Activated naive CD4-positive, alpha-beta T cell treated with anti-CD3 and anti-CD28 coated beads, Interleukin-2, amount 50 U/mL, for 24 hours (primary cell): ENCODE data around the gene WSB1.

Experiments
- H3K27ac Mint-ChIP-seq: one replicate; pipeline ENCODE4 v1.8.0; 2021; ENCODE audit warnings: mild to moderate bottlenecking, mixed read lengths
- H3K27me3 Mint-ChIP-seq: one replicate; pipeline ENCODE4 v1.8.0; 2021; ENCODE audit warnings: mixed read lengths
- H3K36me3 Mint-ChIP-seq: one replicate; pipeline ENCODE4 v1.8.0; 2021; ENCODE audit warnings: mixed read lengths
- H3K4me1 Mint-ChIP-seq: one replicate; pipeline ENCODE4 v1.8.0; 2021; ENCODE audit warnings: mixed read lengths
- H3K4me3 Mint-ChIP-seq: one replicate; pipeline ENCODE4 v1.8.0; 2021; ENCODE audit warnings: mild to moderate bottlenecking, mixed read lengths
- H3K9me3 Mint-ChIP-seq: one replicate; pipeline ENCODE4 v1.8.0; 2021; ENCODE audit warnings: mixed read lengths

WSB1 gene

DNA sequence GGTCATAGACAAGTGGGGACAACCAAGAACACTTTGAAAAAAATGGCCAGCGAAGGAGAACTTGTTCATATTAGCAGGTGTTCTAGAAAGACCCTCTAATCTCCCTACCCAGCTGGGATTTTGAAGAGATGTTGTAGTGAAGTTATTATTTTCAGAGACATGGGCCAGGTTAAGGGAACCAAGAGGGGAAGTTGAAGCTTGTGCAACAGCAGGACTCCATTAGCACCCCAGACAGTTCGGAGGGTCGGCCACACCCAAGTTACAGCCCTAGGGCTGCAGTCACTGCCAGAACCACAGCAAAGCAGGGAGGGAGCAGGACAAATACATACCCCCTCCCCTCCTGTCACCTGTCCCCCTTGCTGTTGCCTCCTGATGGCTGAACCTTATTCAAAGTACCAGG, 42.3 kb downstream of the WSB1 start:
- H3K4me3 Mint-ChIP-seq, result no peak overlapping the region
- no peaks in the 10 kb centered on the region for H3K27me3 Mint-ChIP-seq
- no peaks in the 10 kb centered on the region for H3K36me3 Mint-ChIP-seq
- no peak overlapping the region for H3K27ac Mint-ChIP-seq
- peaks cover 31% of the 10 kb centered on the region for H3K4me1 Mint-ChIP-seq
- no peaks in the 10 kb centered on the region for H3K9me3 Mint-ChIP-seq

DNA sequence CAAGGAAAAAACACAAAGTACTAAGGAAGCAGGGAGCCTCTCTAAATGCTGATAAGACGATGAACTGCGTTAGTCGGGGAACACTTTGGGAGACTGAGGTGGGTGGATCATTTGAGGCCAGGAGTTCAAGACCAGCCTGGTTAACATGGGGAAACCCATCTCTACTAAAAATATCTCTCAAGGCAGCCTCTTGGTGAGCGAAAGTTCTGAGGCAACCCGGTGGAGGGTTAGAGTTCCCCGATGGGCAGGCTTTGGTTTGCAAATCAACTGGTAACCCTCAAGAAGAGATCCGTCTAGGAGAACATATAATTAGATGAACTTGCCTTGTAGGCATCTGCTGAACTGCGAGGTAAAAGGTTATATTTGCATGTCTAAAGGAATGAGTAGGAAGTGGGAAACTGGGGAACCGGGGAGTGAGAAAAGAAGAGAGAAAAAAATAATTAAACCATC, 44.6 kb downstream of the WSB1 start:
- Mint-ChIP-seq H3K36me3 (no peaks in the 10 kb centered on the region), H3K27ac (no peak overlapping the region), H3K9me3 (no peaks in the 10 kb centered on the region), H3K4me1 (peaks cover 12% of the 10 kb centered on the region), H3K4me3 (no peak overlapping the region), H3K27me3 (no peaks in the 10 kb centered on the region)

DNA sequence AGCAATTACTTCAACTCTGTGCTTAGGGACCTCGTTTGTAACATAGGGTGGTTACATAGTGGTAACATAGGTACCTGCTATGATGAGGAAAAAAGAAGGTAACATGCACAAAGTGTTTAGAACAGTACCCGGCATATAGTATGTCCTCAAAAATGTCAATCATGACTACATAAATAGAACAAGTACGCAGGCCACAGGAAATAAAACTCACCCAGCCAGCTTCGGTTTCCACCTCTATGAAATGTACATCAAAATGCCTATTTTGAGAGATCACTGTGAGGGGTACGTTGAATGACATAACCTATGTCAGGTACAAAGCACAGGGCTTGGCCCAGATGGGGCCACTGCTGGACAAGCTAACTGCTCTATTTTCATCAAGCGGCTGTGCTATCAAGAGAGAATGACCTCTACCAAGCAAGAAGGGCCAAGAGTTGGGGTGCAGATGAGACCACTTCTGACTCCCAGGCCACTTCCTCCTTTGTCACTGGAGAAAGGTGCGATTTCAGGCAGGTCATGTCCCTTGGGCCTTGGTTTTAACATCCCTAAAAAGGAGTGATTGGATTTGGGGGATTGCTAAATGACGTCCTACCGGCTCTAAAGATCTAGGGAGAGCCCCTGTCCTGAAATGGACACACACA, 45.4 kb downstream of the WSB1 start:
- no peaks in the 10 kb centered on the region for H3K9me3 Mint-ChIP-seq
- no peak overlapping the region for H3K27ac Mint-ChIP-seq
- no peaks in the 10 kb centered on the region for H3K36me3 Mint-ChIP-seq
- H3K4me1 Mint-ChIP-seq, result peaks cover 6% of the 10 kb centered on the region
- no peaks in the 10 kb centered on the region for H3K27me3 Mint-ChIP-seq
- no peak overlapping the region for H3K4me3 Mint-ChIP-seq

DNA sequence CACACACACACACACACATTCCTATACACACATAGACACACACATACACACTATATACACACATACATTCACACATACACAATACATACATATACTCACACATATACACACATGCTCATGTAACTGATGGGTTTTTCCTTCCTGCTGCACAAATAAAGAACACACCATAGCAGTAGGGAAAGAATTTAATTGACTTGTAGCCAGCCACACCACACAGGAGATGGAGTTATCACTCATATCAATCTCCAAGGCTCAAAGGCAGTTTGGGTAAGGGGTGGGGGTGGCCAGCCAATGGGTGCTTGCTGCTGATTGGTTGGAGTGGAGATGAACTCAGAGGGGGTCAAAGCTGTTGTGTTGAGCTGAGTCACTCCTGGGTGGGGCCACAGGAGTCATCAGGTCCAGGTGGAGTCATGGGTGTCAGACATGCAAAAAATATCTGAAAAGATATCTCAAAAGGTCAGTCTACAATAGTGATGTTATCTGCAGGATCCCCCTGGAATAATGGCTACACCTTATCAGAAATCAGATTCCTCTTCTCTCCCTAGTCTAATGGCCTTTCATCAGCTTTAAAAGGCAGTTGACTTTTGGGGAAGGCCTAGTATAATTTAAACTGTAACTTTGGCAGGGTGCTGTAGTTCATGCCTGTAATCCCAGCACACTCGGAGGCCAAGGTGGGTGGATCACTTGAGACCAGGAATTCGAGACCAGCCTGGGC, 46.1 kb downstream of the WSB1 start:
- no peaks in the 10 kb centered on the region for H3K36me3 Mint-ChIP-seq

DNA sequence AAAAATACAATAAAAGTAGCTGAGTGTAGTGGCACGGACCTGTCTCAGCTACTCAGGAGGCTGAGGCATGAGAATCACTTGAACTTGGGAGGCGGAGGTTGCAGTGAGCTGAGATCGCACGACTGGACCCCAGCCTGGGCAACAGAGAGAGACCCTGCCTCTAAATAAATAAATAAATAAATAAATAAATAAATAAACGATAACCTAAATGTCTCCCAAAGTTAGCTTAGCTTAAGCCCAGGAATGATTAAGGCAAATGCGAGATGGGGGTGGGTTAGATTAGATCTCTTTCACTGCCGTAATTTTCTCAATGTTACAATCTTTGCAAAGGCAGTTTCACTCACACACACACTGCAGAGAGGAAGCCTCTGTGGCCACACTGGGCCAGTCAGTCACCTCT, 46.7 kb downstream of the WSB1 start:
- H3K27ac Mint-ChIP-seq, result no peak overlapping the region
- no peaks in the 10 kb centered on the region for H3K27me3 Mint-ChIP-seq
- no peak overlapping the region for H3K4me3 Mint-ChIP-seq
- no peaks in the 10 kb centered on the region for H3K36me3 Mint-ChIP-seq
- no peaks in the 10 kb centered on the region for H3K9me3 Mint-ChIP-seq
- H3K4me1 Mint-ChIP-seq, result peaks cover 6% of the 10 kb centered on the region

More for the DNA sequence above, 46.1 kb downstream of the WSB1 start:
- Mint-ChIP-seq H3K9me3 (no peaks in the 10 kb centered on the region), H3K4me3 (no peak overlapping the region), H3K27ac (no peak overlapping the region), H3K27me3 (no peaks in the 10 kb centered on the region), H3K4me1 (peaks cover 6% of the 10 kb centered on the region)

DNA sequence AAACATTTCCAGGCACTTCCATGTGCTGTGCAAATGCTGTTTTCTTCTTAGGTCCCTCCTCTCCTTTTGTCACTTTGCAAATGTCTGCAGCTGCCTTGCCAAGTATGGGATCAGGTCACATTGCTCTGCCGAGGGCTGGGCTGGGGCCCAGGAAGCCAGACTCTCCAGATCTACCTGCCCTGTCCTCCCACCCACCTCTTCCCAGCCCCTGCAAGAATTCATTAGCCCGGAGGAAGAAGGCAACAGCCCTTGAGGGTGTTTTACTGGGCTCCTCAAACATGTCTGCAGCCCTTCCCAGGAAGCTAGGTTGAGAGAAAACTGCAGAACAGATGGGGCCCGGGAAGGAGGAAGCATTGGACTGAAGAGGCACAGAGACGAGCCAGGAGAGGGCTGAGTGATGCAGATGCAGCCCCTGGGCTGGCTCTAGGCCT, 47.1 kb downstream of the WSB1 start:
- no peaks in the 10 kb centered on the region for H3K9me3 Mint-ChIP-seq
- H3K36me3 Mint-ChIP-seq, result no peaks in the 10 kb centered on the region
- peaks cover 6% of the 10 kb centered on the region for H3K4me1 Mint-ChIP-seq
- H3K27me3 Mint-ChIP-seq, result no peaks in the 10 kb centered on the region
- H3K4me3 Mint-ChIP-seq, result no peak overlapping the region
- H3K27ac Mint-ChIP-seq, result no peak overlapping the region

DNA sequence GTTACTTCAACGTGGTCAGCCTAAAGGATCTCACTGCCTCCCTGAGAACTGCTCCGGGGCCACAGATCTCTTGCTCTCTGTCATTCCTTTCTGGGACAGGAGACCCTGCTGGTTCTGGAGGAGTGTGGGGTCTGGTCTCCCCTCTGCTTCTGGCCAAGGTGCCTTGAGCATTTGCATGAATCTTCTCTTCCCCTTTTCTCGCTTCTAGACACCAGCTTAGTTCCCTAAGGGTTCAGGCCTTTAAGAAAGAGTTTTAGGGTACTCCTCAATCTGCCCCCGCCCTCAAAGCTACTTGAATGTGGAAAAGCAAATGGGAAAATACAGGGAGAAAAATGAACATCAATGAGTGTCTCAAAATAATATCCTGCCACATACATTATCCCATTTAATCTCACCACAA, 48.1 kb downstream of the WSB1 start:
- Mint-ChIP-seq H3K4me1 (peaks cover 6% of the 10 kb centered on the region), H3K27me3 (no peaks in the 10 kb centered on the region), H3K27ac (no peak overlapping the region), H3K4me3 (no peak overlapping the region), H3K9me3 (no peaks in the 10 kb centered on the region), H3K36me3 (no peaks in the 10 kb centered on the region)

DNA sequence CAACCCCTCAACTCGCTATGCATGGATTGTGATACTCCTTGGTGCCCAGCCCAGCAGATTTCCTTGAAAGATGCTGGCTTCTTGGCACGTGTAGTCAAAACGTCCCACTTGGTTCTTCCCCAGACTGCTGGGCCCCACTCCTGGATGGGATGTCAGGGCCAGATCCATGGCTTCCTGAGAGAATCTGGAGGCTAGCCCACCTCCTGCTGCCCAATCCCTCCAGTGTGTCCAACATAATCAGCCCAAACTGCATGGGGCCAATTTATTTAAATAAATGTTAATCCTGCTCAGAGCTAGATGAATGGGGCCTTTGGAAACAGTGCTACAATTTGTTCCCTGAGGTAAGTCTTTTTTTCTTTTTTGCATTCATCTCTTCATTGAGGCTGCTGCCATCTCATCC, 49.4 kb downstream of the WSB1 start:
- H3K27ac Mint-ChIP-seq, result no peak overlapping the region
- H3K4me1 Mint-ChIP-seq, result peaks cover 13% of the 10 kb centered on the region
- H3K4me3 Mint-ChIP-seq, result no peak overlapping the region
- no peaks in the 10 kb centered on the region for H3K36me3 Mint-ChIP-seq
- no peaks in the 10 kb centered on the region for H3K27me3 Mint-ChIP-seq
- no peaks in the 10 kb centered on the region for H3K9me3 Mint-ChIP-seq

DNA sequence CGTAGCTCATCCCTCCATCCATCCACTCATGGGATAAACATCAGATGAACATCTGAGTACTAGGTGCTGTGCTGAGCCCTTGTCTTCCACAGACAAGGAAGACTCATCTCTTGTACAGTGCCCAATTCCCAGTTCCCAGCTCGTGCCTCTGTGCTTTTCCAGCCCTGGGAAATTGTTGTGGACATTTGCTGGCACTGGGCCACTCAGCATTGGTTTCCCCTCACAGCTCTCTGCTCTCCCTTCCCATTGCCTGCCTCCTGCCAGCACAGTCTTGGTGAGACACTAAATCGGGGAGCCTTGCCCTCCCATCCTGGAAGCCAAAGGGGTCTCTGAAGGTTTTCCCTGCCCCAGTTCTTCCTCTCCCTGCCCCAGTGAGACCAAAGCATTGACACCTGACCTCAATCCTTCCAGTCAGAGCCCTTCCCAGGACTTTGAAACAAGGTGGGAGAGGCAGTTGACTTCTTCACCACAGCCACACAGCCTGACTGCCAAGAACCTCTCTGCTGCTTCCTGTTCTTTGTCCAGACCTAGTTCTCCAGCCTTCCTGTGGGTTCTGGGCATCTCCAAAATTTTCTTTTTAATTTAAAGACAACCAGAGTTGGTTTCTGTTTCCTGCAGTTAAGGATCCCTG, 50.2 kb downstream of the WSB1 start:
- Mint-ChIP-seq H3K4me3 (no peak overlapping the region), H3K4me1 (peaks cover 17% of the 10 kb centered on the region), H3K27ac (no peak overlapping the region), H3K27me3 (no peaks in the 10 kb centered on the region), H3K9me3 (no peaks in the 10 kb centered on the region), H3K36me3 (no peaks in the 10 kb centered on the region)

DNA sequence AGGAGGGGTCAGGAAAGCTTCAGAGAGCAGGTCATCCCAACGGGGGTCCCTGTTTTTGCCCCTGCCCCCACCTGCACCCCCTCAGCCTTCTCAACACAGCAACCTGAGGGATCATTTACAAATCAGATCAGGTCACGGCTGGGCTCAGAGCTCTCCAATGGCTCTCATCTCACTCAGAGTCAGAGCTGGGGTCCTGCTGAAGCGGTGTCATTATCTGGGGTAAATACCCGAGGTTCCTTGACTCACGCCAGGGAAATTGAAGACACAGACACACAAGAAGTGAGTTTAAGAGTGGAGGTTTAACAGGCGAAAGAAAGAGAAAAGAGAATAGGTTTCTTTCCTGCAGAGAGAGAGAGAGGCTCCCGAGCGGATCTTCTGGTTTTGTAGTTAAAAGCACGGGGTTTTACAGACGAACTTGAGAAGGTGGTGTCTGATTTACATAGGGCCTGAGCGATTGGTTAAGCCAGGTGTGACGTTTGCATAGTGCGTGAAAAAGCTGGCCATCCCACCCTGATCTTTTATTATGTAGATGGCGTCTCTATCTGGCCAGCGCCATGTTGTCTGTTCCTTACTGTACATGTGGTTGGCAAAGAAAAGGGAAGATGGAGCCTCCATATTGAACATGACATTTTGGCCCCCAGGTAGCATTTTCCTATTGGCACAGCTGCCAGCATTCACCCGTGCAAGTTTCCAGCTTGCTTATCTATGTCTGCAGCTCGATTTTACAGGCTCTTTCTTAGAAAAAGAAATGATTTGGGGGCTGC, 51.4 kb downstream of the WSB1 start:
- no peaks in the 10 kb centered on the region for H3K9me3 Mint-ChIP-seq
- H3K27me3 Mint-ChIP-seq, result no peaks in the 10 kb centered on the region
- H3K4me3 Mint-ChIP-seq, result no peak overlapping the region
- peaks cover 11% of the 10 kb centered on the region for H3K4me1 Mint-ChIP-seq
- H3K27ac Mint-ChIP-seq, result no peak overlapping the region
- no peaks in the 10 kb centered on the region for H3K36me3 Mint-ChIP-seq

DNA sequence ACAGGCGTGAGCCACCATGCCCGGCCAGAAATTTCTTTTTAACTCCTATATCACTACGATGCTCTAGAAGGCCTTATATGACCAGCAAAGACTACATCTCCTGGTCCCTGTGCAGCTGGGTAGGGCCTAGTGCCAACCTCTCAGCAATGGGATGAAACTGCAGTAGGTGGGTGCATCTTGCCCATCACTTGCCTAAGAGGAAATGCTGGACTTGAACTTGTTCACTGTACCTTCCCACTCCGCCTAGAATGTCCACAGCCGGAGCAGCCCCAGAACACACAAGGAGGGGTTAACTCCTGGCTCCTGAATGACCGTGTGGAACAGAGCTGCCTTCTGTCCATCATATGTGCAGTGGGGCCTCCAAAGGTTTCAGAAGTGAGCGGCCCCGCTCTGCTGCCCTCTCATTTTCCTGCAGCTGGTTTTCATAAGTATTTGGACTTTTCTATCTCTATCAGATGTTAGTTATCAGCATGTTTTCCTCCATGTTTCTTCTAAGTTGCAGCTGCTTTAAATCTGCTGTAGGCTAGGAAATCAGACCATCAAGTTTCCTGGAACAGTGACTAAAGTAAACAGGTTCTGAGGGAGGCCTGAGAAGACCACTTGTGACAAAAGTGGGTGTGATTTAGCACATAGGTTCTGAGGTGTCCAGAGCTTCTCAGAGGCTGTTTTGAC, 52.5 kb downstream of the WSB1 start:
- no peak overlapping the region for H3K27ac Mint-ChIP-seq

DNA sequence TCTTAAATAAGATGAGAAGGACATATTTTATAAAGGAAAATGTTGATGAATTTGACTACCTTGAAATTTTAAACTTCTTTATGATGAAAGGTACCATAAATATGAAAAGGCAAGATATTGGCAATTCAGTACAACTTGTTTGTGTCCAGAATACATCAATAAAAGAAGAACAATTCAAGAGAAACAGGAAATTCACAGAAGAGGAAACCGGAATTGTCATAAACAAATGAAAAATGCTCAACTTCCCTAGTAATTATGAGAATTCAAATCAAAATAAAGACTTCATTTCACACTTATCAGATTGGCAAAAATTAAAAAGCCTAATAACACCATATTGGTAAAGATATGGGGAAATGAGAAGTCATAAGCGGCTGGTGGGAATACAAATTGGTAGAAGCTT, 54.3 kb downstream of the WSB1 start:
- no peak overlapping the region for H3K27ac Mint-ChIP-seq

More for the DNA sequence above, 52.5 kb downstream of the WSB1 start:
- Mint-ChIP-seq H3K9me3 (no peaks in the 10 kb centered on the region), H3K36me3 (no peaks in the 10 kb centered on the region), H3K4me3 (no peak overlapping the region), H3K4me1 (peaks cover 11% of the 10 kb centered on the region), H3K27me3 (no peaks in the 10 kb centered on the region)

DNA sequence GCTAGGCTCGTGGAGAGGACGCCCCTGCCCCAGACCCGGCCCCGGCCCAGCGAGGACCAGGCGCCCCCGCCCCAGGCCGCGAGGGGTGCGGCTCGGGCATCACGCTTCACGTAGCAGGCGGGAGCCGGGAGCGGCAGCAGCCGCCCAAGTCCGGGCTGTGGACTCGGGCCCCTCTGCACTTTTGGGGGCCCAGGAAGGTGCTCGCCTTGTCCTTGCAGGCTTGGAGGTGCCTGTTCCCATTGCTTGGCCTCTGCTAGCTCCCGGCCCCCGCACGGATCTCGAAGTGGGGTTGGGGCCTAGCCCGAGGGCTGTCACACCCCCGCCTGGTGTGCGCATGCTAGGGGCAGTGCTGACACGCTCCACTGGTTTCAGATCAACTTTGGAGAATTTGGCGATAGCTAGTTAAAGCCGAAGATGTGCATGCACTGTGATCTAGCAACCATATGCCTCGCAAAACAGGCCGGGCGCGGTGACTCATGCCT, 55.7 kb downstream of the WSB1 start:
- Mint-ChIP-seq H3K4me3 (no peak overlapping the region), H3K27ac (no peak overlapping the region), H3K36me3 (no peaks in the 10 kb centered on the region), H3K9me3 (no peaks in the 10 kb centered on the region), H3K4me1 (peaks cover 27% of the 10 kb centered on the region), H3K27me3 (no peaks in the 10 kb centered on the region)

More for the DNA sequence above, 54.3 kb downstream of the WSB1 start:
- peaks cover 22% of the 10 kb centered on the region for H3K4me1 Mint-ChIP-seq
- no peaks in the 10 kb centered on the region for H3K36me3 Mint-ChIP-seq
- peak overlapping the region; percentile 34 for H3K4me3 Mint-ChIP-seq
- no peaks in the 10 kb centered on the region for H3K27me3 Mint-ChIP-seq
- no peaks in the 10 kb centered on the region for H3K9me3 Mint-ChIP-seq

DNA sequence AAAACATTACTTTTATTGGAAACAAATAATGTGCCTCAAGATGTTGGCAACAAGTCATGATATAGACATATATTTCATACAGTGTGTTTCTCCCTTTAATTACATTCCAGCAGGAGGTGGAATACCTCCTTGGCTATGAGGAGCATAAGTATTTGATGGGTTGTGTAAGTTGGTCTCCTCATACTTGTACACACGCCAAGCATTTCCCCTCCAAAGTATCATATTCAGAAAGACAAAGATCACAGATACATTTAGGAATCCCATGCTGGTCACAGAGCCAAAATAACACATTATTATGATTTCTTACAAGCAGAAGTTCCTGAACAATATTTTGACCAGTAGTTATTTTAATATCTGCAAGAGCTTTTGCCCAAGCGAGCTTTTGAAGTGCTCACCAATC, 57.8 kb downstream of the WSB1 start:
- Mint-ChIP-seq H3K4me3 (no peak overlapping the region), H3K4me1 (peaks cover 31% of the 10 kb centered on the region), H3K9me3 (no peaks in the 10 kb centered on the region), H3K27ac (no peak overlapping the region), H3K27me3 (no peaks in the 10 kb centered on the region), H3K36me3 (no peaks in the 10 kb centered on the region)

DNA sequence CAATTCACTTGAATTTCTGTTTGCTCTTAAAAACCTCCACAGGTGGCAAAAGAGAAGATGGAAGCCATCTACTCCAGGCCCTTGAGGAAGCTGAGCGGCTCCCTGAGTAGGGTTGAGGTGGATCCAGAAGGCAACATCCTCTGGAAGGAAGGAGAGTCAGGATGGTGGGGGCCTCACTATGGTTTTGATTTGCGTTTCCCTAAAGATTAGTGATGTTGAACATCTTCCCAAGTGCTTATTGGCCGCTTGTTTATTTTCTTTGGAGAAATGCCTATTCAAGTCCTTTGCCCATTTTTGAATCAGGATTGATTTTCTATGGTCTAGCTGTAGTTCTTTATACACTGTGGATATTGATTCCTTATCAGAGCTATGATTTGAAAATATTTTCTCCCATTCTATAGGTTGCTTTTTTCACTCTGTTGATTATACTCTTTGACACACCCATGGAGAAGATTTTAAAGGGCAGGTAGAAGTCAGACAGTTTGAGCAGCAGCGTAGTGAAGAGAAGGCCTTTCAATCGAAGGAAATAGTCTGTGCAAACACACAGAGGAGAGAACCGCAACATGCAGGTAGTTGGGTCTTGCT, 58.6 kb downstream of the WSB1 start:
- H3K4me1 Mint-ChIP-seq, result peaks cover 31% of the 10 kb centered on the region
- peak overlapping the region; percentile 84 for H3K4me3 Mint-ChIP-seq
- no peaks in the 10 kb centered on the region for H3K36me3 Mint-ChIP-seq
- H3K27ac Mint-ChIP-seq, result peak overlapping the region; percentile 64
- H3K9me3 Mint-ChIP-seq, result no peaks in the 10 kb centered on the region
- H3K27me3 Mint-ChIP-seq, result no peaks in the 10 kb centered on the region
